CD4-positive, alpha-beta T cell (primary cell): ENCODE measurements around the gene CDC42SE2. TPM values are rescaled to one million over a fixed set of nuclear protein-coding genes. Genes with fewer than 3 reads are reported as not detected.
"Not testable (repeated sequence)": the region's sequence is repeated elsewhere in the genome, so short reads cannot be mapped to it uniquely, and the experiment has no call there.

Experiments
- ATAC-seq: fragments of 200-7000 bp; cut with Tn5 transposase; one replicate; pipeline ENCODE4 v1.10.0; 2022; ENCODE audit warnings: mild to moderate bottlenecking; ENCODE audit not compliant: poor library complexity
- CTCF ChIA-PET: fragments of 350-600 bp; sonication (Branson Sonifier 250); formaldehyde crosslinking; loops from one replicate; lab custom pipeline; 2021; ENCODE audit warnings: antibody characterized with exemption, inconsistent platforms; lab: Charles Lee
- POLR2A ChIA-PET: fragments of 350-600 bp; sonication (Branson Sonifier 250); formaldehyde crosslinking; loops from one replicate; lab custom pipeline; 2021; ENCODE audit warnings: antibody characterized with exemption, inconsistent platforms; lab: Charles Lee
- DNase-seq, 14 experiments: peaks; one replicate each; pipeline ENCODE4 v3.0.0-alpha.2; 2013 to 2020; ENCODE audit warnings: mixed read lengths in 2 of 14
- H3K27ac ChIP-seq, 2 donors: one replicate each; pipeline versions ENCODE4 v1.5.1 to v1.7.0; 2013; ENCODE audit warnings: low read length in 2 of 2, low read depth in 1 of 2, mild to moderate bottlenecking in 1 of 2
- H3K27me3 ChIP-seq, 2 experiments: 1 replicate in 1 of 2; 2 replicates in 1 of 2; pipeline versions ENCODE4 v1.6.1 to v1.7.0; 2013; ENCODE audit warnings: low read length in 2 of 2, control low read depth in 1 of 2, mild to moderate bottlenecking in 1 of 2, moderate library complexity in 1 of 2; ENCODE audit not compliant: insufficient read depth in 2 of 2, control insufficient read depth in 1 of 2
- H3K36me3 ChIP-seq: one replicate; pipeline ENCODE4 v1.6.1; 2013; ENCODE audit warnings: low read length, control low read depth; ENCODE audit not compliant: insufficient read depth
- H3K4me1 ChIP-seq: one replicate; pipeline ENCODE4 v1.6.1; 2013; ENCODE audit warnings: low read length, control low read depth; ENCODE audit not compliant: insufficient read depth
- H3K4me3 ChIP-seq: one replicate; pipeline ENCODE4 v1.5.1; 2013; ENCODE audit warnings: mild to moderate bottlenecking, low read length, moderate library complexity
- H3K9me3 ChIP-seq, 2 experiments: 1 replicate in 1 of 2; 2 replicates in 1 of 2; pipeline versions ENCODE4 v1.6.1 to v1.7.0; 2013; ENCODE audit warnings: low read length in 2 of 2, mild to moderate bottlenecking in 2 of 2, control low read depth in 1 of 2, moderate library complexity in 1 of 2; ENCODE audit not compliant: control insufficient read depth in 1 of 2, insufficient read depth in 1 of 2
- H3K27ac Mint-ChIP-seq: one replicate; pipeline ENCODE4 v1.8.0; 2020; ENCODE audit warnings: mixed read lengths
- H3K27me3 Mint-ChIP-seq: one replicate; pipeline ENCODE4 v1.8.0; 2021; ENCODE audit warnings: mixed read lengths
- H3K36me3 Mint-ChIP-seq: one replicate; pipeline ENCODE4 v1.8.0; 2021; ENCODE audit warnings: low read depth, mixed read lengths
- H3K4me1 Mint-ChIP-seq: one replicate; pipeline ENCODE4 v1.8.0; 2021; ENCODE audit warnings: low read depth, mixed read lengths
- H3K4me3 Mint-ChIP-seq: one replicate; pipeline ENCODE4 v1.8.0; 2020; ENCODE audit warnings: mild to moderate bottlenecking, mixed read lengths
- H3K9me3 Mint-ChIP-seq: one replicate; pipeline ENCODE4 v1.8.0; 2020; ENCODE audit warnings: mixed read lengths
- CTCF ChIP-seq: fragments of 200-600 bp; IDR thresholded peaks from one replicate; pipeline ENCODE4 v1.8.0; 2022; ENCODE audit warnings: antibody characterized with exemption, mild to moderate bottlenecking
- intact Hi-C, 2 experiments: fragments of 100-400 bp; cut with DNase I in 1 of 2; cut with micrococcal nuclease in 1 of 2; formaldehyde crosslinking; loops; one replicate each; pipeline versions ENCODE4 v1.15.1 to v1.9.0; 2023 to 2025; cut with DNase I, micrococcal nuclease
- total RNA-seq, 174 experiments: library from RNA in 2 of 174; stranded (reverse) in 2 of 174; gene quantifications; one replicate each; pipeline ENCODE4 v1.2.3 and lab custom pipeline; 2021 to 2026

Gene CDC42SE2
- total RNA-seq, 2 experiments from 2014 or later: 218 to 230 TPM

- ChIA-PET POLR2A (interaction anchor here (0.8 to 15.0 kb wide), 21 partner anchors 9 to 418 kb away, joined by 3 to 395 read pairs (median 4); partner anchors contain the start of genes CDC42SE2 and FNIP1), CTCF (interaction anchor here (0.8 to 2.4 kb wide), 4 partner anchors 16 to 113 kb away, joined by 3 to 9 read pairs (median 4); no protein-coding TSS in a partner anchor)
- Histone ChIP-seq H3K36me3 (peaks cover 7% of the 10 kb centered on the region), H3K27me3 (no peaks in the 10 kb centered on the region), H3K27ac (peak overlapping the region; percentile 97 to 99), H3K9me3 (no peaks in the 10 kb centered on the region), H3K4me3 (no peak overlapping the region), H3K4me1 (peaks cover 65% of the 10 kb centered on the region)
- peak overlapping the region; percentile 39 for H3K4me3 Mint-ChIP-seq
- no peaks in the 10 kb centered on the region for H3K27me3 Mint-ChIP-seq
- peaks cover 3% of the 10 kb centered on the region for H3K9me3 Mint-ChIP-seq
- DNase-seq: peak in 3 of 14 experiments; percentile 46 to 80 (median 73)
- ATAC-seq: peak; percentile 21
- intact Hi-C loops: loop anchor here in 1 of 2 experiments (2.0 to 5.0 kb wide), 3 partner anchors 14 to 37 kb away; no protein-coding TSS in a partner anchor
- H3K36me3 Mint-ChIP-seq: peaks cover 41% of the 10 kb centered on the region
- TF ChIP-seq CTCF: no peak
- H3K27ac Mint-ChIP-seq: peak overlapping the region; percentile 97
- peaks cover 94% of the 10 kb centered on the region for H3K4me1 Mint-ChIP-seq
These were observed 115.1 kb downstream of the CDC42SE2 start for GRCh38 chr5:131378721-131379541.

GRCh38 chr5:131379723-131380122, 115.9 kb downstream of the CDC42SE2 start:
- Histone ChIP-seq H3K4me1 (peaks cover 68% of the 10 kb centered on the region), H3K27ac (peak overlapping the region; percentile 97 to 99), H3K27me3 (no peaks in the 10 kb centered on the region), H3K4me3 (no peak overlapping the region), H3K36me3 (peaks cover 11% of the 10 kb centered on the region), H3K9me3 (no peaks in the 10 kb centered on the region)
- intact Hi-C loops: loop anchor here (2.0 to 5.0 kb wide), 4 partner anchors 15 to 112 kb away; no protein-coding TSS in a partner anchor
- no peak for TF ChIP-seq CTCF
- H3K9me3 Mint-ChIP-seq: peaks cover 3% of the 10 kb centered on the region
- peak overlapping the region; percentile 80 for H3K4me3 Mint-ChIP-seq
- ATAC-seq: peak; percentile 61
- no peaks in the 10 kb centered on the region for H3K27me3 Mint-ChIP-seq
- POLR2A ChIA-PET: interaction anchor here (0.6 to 15.0 kb wide), 13 partner anchors 14 to 378 kb away, joined by 3 to 395 read pairs (median 5); partner anchors contain the start of gene CDC42SE2
- H3K27ac Mint-ChIP-seq: peak overlapping the region; percentile 97
- DNase-seq: peak; percentile 50 to 94 (median 70)
- peaks cover 46% of the 10 kb centered on the region for H3K36me3 Mint-ChIP-seq
- H3K4me1 Mint-ChIP-seq: peaks cover 97% of the 10 kb centered on the region
- CTCF ChIA-PET: interaction anchor here (0.8 to 2.4 kb wide), 3 partner anchors 17 to 94 kb away, joined by 3 to 6 read pairs (median 3); no protein-coding TSS in a partner anchor

GRCh38 chr5:131380238-131380637, 116.4 kb downstream of the CDC42SE2 start:
- H3K4me1 ChIP-seq: peaks cover 69% of the 10 kb centered on the region
- peaks cover 16% of the 10 kb centered on the region for H3K36me3 ChIP-seq
- peak overlapping the region; percentile 97 to 99 for H3K27ac ChIP-seq
- Mint-ChIP-seq H3K4me1 (peaks cover 97% of the 10 kb centered on the region), H3K36me3 (peaks cover 49% of the 10 kb centered on the region), H3K4me3 (peak overlapping the region; percentile 76), H3K27ac (peak overlapping the region; percentile 97)
- not testable (repeated sequence) for H3K27me3 ChIP-seq, ATAC-seq, H3K27me3 Mint-ChIP-seq, H3K4me3 ChIP-seq, H3K9me3 Mint-ChIP-seq, H3K9me3 ChIP-seq
- peak in 2 of 14 experiments; percentile 44 to 50 for DNase-seq
- CTCF ChIA-PET: interaction anchor here (2.4 kb wide), 1 partner anchor 94 kb away, joined by 6 read pairs; no protein-coding TSS in a partner anchor
- POLR2A ChIA-PET: interaction anchor here (0.6 to 15.0 kb wide), 6 partner anchors 35 to 153 kb away, joined by 3 to 395 read pairs (median 12); partner anchors contain the start of gene CDC42SE2
- intact Hi-C loops: loop anchor here in 1 of 2 experiments (5.0 kb wide), 1 partner anchor 113 kb away; no protein-coding TSS in a partner anchor
